GM19397 (cell line): ENCODE measurements around the gene FBXO47.
A peak's percentile ranks its signal among the peaks of the same experiment; 100 is the strongest.

ENCODE experiments used
- ATAC-seq: cut with Tn5 transposase; IDR thresholded peaks from one replicate; pipeline ENCODE4 v1.9.1; 2021; ENCODE audit warnings: mild to moderate bottlenecking, moderate library complexity; ENCODE audit not compliant: unreplicated experiment

Gene FBXO47

DNA sequence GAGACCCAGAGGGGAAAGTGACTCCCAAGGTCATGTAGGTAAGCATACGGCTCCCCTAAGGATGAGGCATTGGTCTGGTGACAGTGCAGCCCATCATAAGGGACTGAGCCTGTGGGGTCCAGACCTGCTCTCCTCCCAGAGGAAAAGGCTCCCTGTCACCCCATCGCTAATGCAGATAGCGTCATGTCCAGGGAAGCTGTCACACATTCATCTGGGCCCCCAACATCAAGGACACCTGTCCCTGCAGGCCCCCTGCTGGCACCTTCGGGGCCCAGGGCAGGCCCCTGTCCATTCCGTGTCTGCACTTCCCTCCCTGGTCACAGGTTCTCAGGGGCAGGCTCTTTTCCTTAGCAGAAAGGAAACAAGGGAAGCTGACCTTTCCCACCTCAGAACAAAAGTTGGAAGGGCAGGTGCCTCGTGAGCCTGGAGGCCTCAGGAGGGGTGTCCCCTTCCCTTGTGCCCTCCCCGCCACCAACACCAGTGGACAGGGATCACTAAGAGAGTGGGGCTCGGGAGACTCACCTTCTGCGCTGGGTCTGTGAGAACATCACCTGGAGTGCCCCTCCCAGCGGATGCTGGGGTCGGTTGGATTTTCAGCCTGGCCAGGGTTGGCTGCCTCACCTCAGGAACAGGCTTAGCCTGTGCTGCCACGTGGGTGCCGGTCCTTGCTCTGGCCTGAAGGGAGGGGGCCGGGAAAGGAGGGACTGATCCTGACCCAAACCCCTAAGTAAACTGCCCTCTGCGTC is 59.1 kb downstream of the FBXO47 start:
- ATAC-seq: no peak

DNA sequence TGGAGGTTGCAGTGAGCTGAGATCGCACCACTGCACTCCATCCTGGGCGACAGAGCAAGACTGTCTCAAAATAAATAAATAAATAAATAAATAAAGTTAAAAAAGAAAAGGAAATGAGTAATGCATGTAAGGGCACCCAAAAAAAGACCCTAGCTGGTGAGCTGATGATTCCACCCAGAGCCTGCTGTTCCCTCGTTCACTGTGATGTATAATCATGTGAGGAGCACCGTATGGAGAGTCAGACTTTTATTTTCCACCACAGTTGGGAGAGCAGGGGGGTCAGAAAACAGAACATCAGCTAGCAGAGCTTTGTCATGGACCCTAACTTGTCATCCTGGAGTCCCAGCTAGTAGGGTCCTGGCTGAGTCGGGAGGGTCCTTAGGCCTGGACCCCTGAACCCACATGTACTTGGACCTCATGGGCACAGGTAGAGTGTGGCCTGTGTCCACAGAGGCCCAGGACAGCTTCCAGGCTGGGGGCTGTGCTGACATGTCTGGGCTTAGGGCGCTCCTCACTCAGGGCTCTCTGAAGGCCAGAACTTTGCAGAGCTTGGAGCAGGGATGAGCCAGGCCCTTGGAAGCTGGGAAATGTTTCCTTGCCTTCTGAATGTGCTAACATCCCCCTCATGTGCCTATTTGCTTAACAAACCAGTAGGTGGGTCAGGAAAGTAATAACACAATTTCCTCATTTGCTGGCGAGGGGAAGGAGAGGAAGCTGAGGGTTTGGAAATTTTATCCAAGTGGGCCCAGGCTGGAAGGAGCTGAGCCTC is 60.6 kb downstream of the FBXO47 start:
- no peak for ATAC-seq

- ATAC-seq: no peak
These were observed 61.8 kb downstream of the FBXO47 start for GRCh38 chr17:38905375-38905774.

- ATAC-seq: no peak
These were observed 62.3 kb downstream of the FBXO47 start for GRCh38 chr17:38904892-38905291.

GRCh38 chr17:38903404-38903803 is 63.8 kb downstream of the FBXO47 start:
- no peak for ATAC-seq

- no peak for ATAC-seq
These were observed 66.1 kb downstream of the FBXO47 start for GRCh38 chr17:38900978-38901656.

- no peak for ATAC-seq
These were observed 67.8 kb downstream of the FBXO47 start for GRCh38 chr17:38899421-38899820.

- ATAC-seq: peak; percentile 69
These were observed 68.3 kb downstream of the FBXO47 start for GRCh38 chr17:38898812-38899348.

GRCh38 chr17:38898291-38898679 is 68.9 kb downstream of the FBXO47 start:
- ATAC-seq: peak; percentile 17

DNA sequence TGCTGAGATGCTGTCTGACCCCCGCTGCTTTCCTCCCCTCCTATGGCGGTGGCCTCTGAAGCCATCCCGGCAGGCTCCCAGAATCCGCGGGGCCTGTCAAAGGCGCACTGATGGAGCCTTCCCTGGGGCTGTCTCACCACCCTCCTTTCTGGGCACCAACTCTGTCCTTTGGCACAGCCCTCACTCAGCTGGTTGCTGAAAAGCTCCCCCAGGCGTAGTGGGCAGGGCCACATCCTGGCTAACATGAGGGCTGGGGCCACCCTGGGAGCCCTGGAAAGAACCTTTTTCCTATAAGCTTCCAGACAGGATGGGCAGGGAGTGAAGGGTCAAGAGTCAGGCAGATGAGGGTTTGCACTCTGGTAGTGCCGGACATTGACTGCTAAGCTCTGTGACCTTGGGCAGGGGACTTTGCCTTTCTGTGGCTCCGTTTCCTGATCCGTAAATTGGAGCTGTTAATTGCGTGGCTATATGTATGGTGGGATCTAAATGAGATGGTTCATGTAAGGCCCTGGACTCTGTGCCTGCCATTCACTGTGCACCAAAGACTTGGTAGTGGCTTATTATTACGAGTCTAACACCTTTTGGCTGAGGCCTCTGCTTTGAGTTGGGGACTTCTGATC is 69.4 kb downstream of the FBXO47 start:
- ATAC-seq: no peak

DNA sequence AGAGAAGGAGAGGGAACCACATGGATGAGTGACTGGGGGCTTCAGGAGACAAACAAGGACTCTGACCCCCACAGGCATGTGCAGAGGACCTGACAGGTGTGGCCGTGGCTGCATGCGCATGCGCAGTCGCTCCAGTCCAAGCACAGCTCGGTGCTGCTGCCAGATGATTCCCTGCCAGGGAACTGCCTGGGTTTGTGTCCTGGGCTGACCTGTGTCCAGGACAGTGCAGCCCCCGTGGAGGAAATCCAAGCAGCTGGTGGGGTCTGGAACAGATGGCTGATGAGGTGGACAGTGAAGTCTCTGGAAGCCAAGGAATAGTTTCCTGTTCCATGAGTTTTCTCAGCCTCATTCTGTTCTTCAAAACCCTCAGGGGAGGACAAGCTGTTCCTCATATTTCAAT is 70.0 kb downstream of the FBXO47 start:
- ATAC-seq: no peak

GRCh38 chr17:38896346-38896954 is 70.8 kb downstream of the FBXO47 start:
- no peak for ATAC-seq

DNA sequence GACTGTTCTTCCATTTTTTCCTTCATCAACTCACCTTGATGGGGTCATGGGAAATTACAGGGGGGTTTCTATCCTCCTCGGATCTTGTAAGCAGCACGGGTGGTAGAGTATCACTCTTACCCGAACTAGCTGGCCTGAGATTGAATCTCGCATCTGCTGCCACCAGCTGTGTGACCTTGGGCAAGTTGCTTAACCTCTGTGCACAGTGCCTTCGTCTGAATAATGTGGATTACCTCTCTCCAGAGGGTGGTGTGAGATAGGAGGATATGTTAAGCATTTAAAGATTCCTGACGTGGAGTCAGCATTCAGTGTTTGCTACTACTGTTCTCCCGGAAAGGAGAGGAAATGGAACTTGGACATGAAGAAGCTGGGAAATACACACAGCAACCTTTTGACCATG is 72.9 kb downstream of the FBXO47 start:
- no peak for ATAC-seq

GRCh38 chr17:38893607-38894006 is 73.6 kb downstream of the FBXO47 start:
- no peak for ATAC-seq

- ATAC-seq: no peak
These were observed 74.1 kb downstream of the FBXO47 start for GRCh38 chr17:38893113-38893512.

DNA sequence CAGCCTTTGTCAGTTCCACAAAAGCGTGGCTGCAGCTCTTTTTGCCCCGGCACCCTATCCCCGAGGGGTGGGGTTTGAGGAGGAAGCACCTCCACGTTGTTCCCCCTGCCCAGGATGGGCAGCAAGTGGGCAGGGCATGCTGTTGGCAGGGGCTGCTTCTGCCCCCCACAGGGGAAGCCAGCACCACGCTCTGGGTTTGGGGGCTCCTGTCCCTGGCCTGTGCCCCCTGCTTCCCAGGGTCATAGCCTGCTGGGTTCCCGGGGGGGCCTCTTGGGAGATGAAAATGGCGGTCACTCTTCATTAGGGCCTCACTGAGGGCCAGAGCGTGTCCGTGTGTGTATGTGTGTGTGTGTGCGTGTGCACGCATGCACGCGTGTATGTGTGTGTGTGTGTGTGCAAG is 74.6 kb downstream of the FBXO47 start:
- no peak for ATAC-seq

- no peak for ATAC-seq
These were observed 75.1 kb downstream of the FBXO47 start for GRCh38 chr17:38892083-38892482.

DNA sequence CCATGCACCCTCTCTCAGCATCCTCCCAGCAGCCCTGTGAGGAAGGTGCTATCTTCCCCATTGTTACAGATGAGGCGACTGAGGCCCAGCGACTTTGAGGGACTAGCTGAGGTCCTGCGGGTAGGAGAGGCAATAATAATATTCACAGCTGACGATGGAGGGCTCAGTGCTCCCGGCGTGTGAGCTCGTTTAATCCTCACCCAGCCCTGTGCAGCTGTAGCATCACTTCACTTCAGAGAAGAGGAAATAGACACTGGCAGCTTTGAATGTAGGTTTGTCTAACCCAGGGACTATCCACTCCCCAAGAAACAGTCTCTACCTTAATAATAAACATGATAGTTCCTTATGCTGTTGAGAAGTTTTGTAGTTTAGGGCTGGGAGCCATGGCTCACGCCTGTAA is 75.8 kb downstream of the FBXO47 start:
- ATAC-seq: no peak

DNA sequence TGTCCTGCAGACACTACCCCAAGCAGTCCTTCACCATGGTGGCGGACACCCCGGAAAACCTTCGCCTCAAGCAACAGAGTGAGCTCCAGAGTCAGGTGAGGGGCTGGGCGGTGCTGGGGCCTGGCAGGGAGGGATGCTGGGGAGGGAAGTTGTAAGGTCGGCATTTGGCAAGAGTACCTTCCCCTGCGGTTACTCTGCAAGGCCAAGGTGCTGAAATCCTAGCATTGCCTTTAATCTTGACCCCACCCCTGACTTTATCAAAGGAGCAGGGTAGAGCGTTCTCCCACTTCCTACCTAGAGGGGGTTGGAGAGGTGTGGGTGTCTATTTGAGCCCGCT is 76.8 kb downstream of the FBXO47 start:
- ATAC-seq: no peak

DNA sequence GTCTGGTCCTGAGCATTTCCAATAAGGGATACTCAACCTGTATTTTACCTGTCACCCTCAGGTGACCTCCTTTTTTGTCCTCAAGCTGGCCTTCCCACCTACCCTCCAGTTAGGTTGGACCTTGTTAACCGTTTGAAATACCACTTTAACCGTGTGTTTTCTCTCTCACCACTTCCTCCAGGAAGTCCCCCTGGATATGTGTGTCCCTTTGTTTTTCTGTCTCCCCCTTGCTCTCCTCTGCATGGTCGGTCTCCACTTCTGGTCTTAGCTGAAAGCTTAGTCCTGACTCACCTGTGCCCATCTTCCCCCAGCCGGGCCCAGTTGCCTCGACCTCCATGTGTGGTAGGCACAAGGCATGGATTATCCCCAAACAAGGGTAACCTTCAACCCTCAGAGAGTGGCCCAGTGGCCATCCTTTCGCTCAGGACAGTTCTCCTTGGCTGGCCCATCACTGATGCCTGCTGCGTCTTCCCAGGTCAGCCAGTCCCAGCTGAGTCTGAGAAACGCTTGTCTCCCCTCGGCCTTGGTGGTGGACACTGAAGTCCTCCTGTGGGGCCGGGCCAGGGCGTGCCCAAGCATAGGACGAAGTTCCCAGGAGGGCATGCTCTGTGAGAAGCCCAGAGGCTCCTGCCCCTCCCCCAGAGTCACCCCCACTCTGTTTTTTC is 77.3 kb downstream of the FBXO47 start:
- ATAC-seq: no peak
